Thyroid gland (tissue), 4 donors: Measurements from ENCODE around the gene IL6ST. TPM values are rescaled to one million over a fixed set of nuclear protein-coding genes. Genes with fewer than 3 reads are reported as not detected.
"Not testable (repeated sequence)": the region's sequence is repeated elsewhere in the genome, so short reads cannot be mapped to it uniquely, and the experiment has no call there.

Experiments
- DNase-seq, 2 donors: peaks; one replicate each; pipeline ENCODE4 v3.0.0-alpha.2; 2019
- H3K27ac ChIP-seq, 3 donors: fragments of 200-600 bp; sonication (generic); 1 replicate in 2 of 3; 2 replicates in 1 of 3; pipeline ENCODE4 v1.5.1; 2016 to 2019; ENCODE audit warnings: mild to moderate bottlenecking in 1 of 3, moderate library complexity in 1 of 3
- H3K27me3 ChIP-seq: fragments of 200-600 bp; sonication (generic); one replicate; pipeline ENCODE4 v1.5.1; 2019
- H3K36me3 ChIP-seq, 2 donors: fragments of 200-600 bp; sonication (generic); one replicate each; pipeline ENCODE4 v1.5.1; 2016 to 2019
- H3K4me1 ChIP-seq, 2 donors: fragments of 200-600 bp; sonication (generic); one replicate each; pipeline ENCODE4 v1.5.1; 2017 to 2019
- H3K4me3 ChIP-seq, 3 donors: fragments of 200-600 bp; sonication (generic); replicated peaks in 1 of 3; 1 replicate in 2 of 3; 2 replicates in 1 of 3; pipeline ENCODE4 v1.5.1; 2016; ENCODE audit warnings: mild to moderate bottlenecking in 1 of 3
- H3K9me3 ChIP-seq: fragments of 200-600 bp; sonication (generic); one replicate; pipeline ENCODE4 v1.5.1; 2017
- CTCF ChIP-seq, 6 experiments: fragments of 200-600 bp in 3 of 6; fragments of 450-650 bp in 3 of 6; sonication (generic) in 3 of 6; IDR thresholded peaks; one replicate each; pipeline ENCODE4 v1.5.1; 2016 to 2019; ENCODE audit warnings: antibody characterized with exemption in 6 of 6, mild to moderate bottlenecking in 2 of 6, inconsistent platforms in 1 of 6, moderate library complexity in 1 of 6
- POLR2A ChIP-seq, 2 donors: fragments of 450-650 bp; IDR thresholded peaks; one replicate each; pipeline ENCODE4 v1.6.1; 2017; ENCODE audit warnings: antibody characterized with exemption in 2 of 2, mild to moderate bottlenecking in 2 of 2, moderate library complexity in 1 of 2
- WGBS, 2 donors: methylation state at CpG; one replicate each; pipeline ENCODE4 v1.1.5; 2017; 5-methylcytosine and 5-hydroxymethylcytosine counted together
- intact Hi-C: fragments of 100-400 bp; cut with DNase I; formaldehyde crosslinking; loops from one replicate; pipeline ENCODE4 v1.15.1; 2023
- total RNA-seq, 4 donors: library from RNA; depleted of rRNA; stranded (reverse); fragments of >200 nt; gene quantifications; one replicate each; pipeline ENCODE4 v1.2.3, GENCODE V29; 2016

Gene IL6ST
- total RNA-seq, 4 donors from 2014 or later: 280 to 550 (median 359) TPM

GRCh38 chr5:56023296-56023695, 28.5 kb upstream of the IL6ST start:
- Histone ChIP-seq H3K27ac (no peak overlapping the region), H3K36me3 (no peaks in the 10 kb centered on the region), H3K4me1 (peaks cover 0 to 4% of the 10 kb centered on the region in 2 donors), H3K9me3 (no peaks in the 10 kb centered on the region), H3K27me3 (no peaks in the 10 kb centered on the region), H3K4me3 (no peak overlapping the region)
- intact Hi-C loops: no loop called here
- DNase-seq: no peak
- TF ChIP-seq POLR2A (IDR thresholded peaks at IDR 0.05): no peak
- TF ChIP-seq CTCF (IDR thresholded peaks at IDR 0.05): no peak
- 82 to 84% methylated on average over 7 of the region's 7 CpGs for WGBS, 2 donors

- 81 to 86% methylated on average over 11 of the region's 11 CpGs for WGBS, 2 donors
- H3K27ac ChIP-seq: no peak overlapping the region
These were observed 24.8 kb upstream of the IL6ST start for GRCh38 chr5:56019306-56020272.

GRCh38 chr5:56018832-56019231, 24.1 kb upstream of the IL6ST start:
- no peak overlapping the region for H3K27ac ChIP-seq
- intact Hi-C loops: no loop called here

More at GRCh38 chr5:56019306-56020272, 24.8 kb upstream of the IL6ST start:
- H3K4me1 ChIP-seq: peaks cover 0 to 4% of the 10 kb centered on the region in 2 donors
- H3K9me3 ChIP-seq: no peaks in the 10 kb centered on the region
- intact Hi-C loops: no loop called here
- TF ChIP-seq CTCF (IDR thresholded peaks at IDR 0.05) (no peak), POLR2A (IDR thresholded peaks at IDR 0.05) (no peak)
- H3K27me3 ChIP-seq: no peaks in the 10 kb centered on the region
- no peak overlapping the region for H3K4me3 ChIP-seq
- DNase-seq: no peak
- no peaks in the 10 kb centered on the region for H3K36me3 ChIP-seq

GRCh38 chr5:56014701-56015100, 19.9 kb upstream of the IL6ST start:
- intact Hi-C loops, H3K36me3 ChIP-seq, H3K9me3 ChIP-seq, H3K27me3 ChIP-seq, DNase-seq, H3K27ac ChIP-seq, H3K4me3 ChIP-seq, H3K4me1 ChIP-seq: not testable (repeated sequence)
- WGBS, 2 donors: no CpG with 5 or more reads among the region's 26 CpGs

More at GRCh38 chr5:56018832-56019231, 24.1 kb upstream of the IL6ST start:
- Histone ChIP-seq H3K27me3 (no peaks in the 10 kb centered on the region), H3K4me1 (peaks cover 0 to 4% of the 10 kb centered on the region in 2 donors), H3K4me3 (no peak overlapping the region), H3K9me3 (no peaks in the 10 kb centered on the region), H3K36me3 (no peaks in the 10 kb centered on the region)
- DNase-seq: no peak
- WGBS, 2 donors: 78 to 88% methylated on average over 1 of the region's 1 CpG
- TF ChIP-seq CTCF (IDR thresholded peaks at IDR 0.05) (no peak), POLR2A (IDR thresholded peaks at IDR 0.05) (no peak)

GRCh38 chr5:56013939-56014338, 19.2 kb upstream of the IL6ST start:
- DNase-seq, H3K27me3 ChIP-seq, H3K36me3 ChIP-seq, H3K9me3 ChIP-seq, intact Hi-C loops, H3K4me1 ChIP-seq, H3K4me3 ChIP-seq: not testable (repeated sequence)
- H3K27ac ChIP-seq: peak overlapping the region in 1 of 3 donors; percentile 24
- WGBS, 2 donors: 66 to 74% methylated on average over 2 of the region's 5 CpGs

GRCh38 chr5:56012281-56012963, 17.7 kb upstream of the IL6ST start:
- WGBS, 2 donors: 84 to 98% methylated on average over 5 of the region's 5 CpGs
- TF ChIP-seq CTCF (IDR thresholded peaks at IDR 0.05) (no peak), POLR2A (IDR thresholded peaks at IDR 0.05) (no peak)

More at GRCh38 chr5:56012281-56012963, 17.7 kb upstream of the IL6ST start:
- H3K27ac ChIP-seq: no peak overlapping the region
- peaks cover 0 to 9% of the 10 kb centered on the region in 2 donors for H3K4me1 ChIP-seq
- no peaks in the 10 kb centered on the region for H3K36me3 ChIP-seq
- H3K9me3 ChIP-seq: no peaks in the 10 kb centered on the region
- H3K4me3 ChIP-seq: no peak overlapping the region
- no peaks in the 10 kb centered on the region for H3K27me3 ChIP-seq
- intact Hi-C loops: no loop called here
- DNase-seq: no peak
